CD8-positive, alpha-beta memory T cell (primary cell): ENCODE data around the gene C19orf25. TPM values are rescaled to one million over a fixed set of nuclear protein-coding genes. Genes with fewer than 3 reads are reported as not detected.

ENCODE experiments used
- CTCF ChIA-PET: fragments of 350-600 bp; sonication (Branson Sonifier 250); formaldehyde crosslinking; loops from one replicate; lab custom pipeline; 2021; ENCODE audit warnings: antibody characterized with exemption; lab: Charles Lee
- POLR2A ChIA-PET: fragments of 350-600 bp; sonication (Branson Sonifier 250); formaldehyde crosslinking; loops from one replicate; lab custom pipeline; 2021; ENCODE audit warnings: antibody characterized with exemption; lab: Charles Lee
- DNase-seq, 5 donors: peaks; one replicate each; pipeline versions ENCODE4 v3.0.0 to v3.0.0-alpha.2; 2020 to 2022; ENCODE audit warnings: mixed read lengths in 1 of 5
- H3K27ac ChIP-seq: one replicate; pipeline ENCODE4 v1.7.0; 2013; ENCODE audit warnings: low read depth, mild to moderate bottlenecking, low read length, moderate library complexity
- H3K27me3 ChIP-seq: 2 replicates; pipeline ENCODE4 v1.7.0; 2013; ENCODE audit warnings: low read length, mild to moderate bottlenecking; ENCODE audit not compliant: insufficient read depth, poor library complexity, severe bottlenecking
- H3K36me3 ChIP-seq: 2 replicates; pipeline ENCODE4 v1.7.0; 2013; ENCODE audit warnings: mild to moderate bottlenecking, low read length, moderate library complexity; ENCODE audit not compliant: insufficient read depth
- H3K4me1 ChIP-seq: 2 replicates; pipeline ENCODE4 v1.7.0; 2013; ENCODE audit warnings: mild to moderate bottlenecking, low read length, moderate library complexity; ENCODE audit not compliant: insufficient read depth
- H3K4me3 ChIP-seq: 2 replicates; pipeline ENCODE4 v1.7.0; 2013; ENCODE audit warnings: mild to moderate bottlenecking, low read length
- H3K9me3 ChIP-seq: 2 replicates; pipeline ENCODE4 v1.7.0; 2013; ENCODE audit warnings: mild to moderate bottlenecking, low read length
- H3K27ac Mint-ChIP-seq, 8 donors: one replicate each; pipeline ENCODE4 v1.8.0; 2020 to 2021; ENCODE audit warnings: mixed read lengths in 8 of 8, mild to moderate bottlenecking in 6 of 8, inconsistent platforms in 3 of 8, moderate library complexity in 3 of 8
- H3K27me3 Mint-ChIP-seq, 2 donors: one replicate each; pipeline ENCODE4 v1.8.0; 2020 to 2021; ENCODE audit warnings: mixed read lengths in 2 of 2, mild to moderate bottlenecking in 1 of 2, moderate library complexity in 1 of 2
- H3K36me3 Mint-ChIP-seq, 3 donors: one replicate each; pipeline ENCODE4 v1.8.0; 2020 to 2021; ENCODE audit warnings: mixed read lengths in 3 of 3, inconsistent platforms in 1 of 3, mild to moderate bottlenecking in 1 of 3
- H3K4me1 Mint-ChIP-seq, 3 donors: one replicate each; pipeline ENCODE4 v1.8.0; 2020 to 2021; ENCODE audit warnings: mixed read lengths in 3 of 3, inconsistent platforms in 1 of 3, mild to moderate bottlenecking in 1 of 3
- H3K4me3 Mint-ChIP-seq, 7 donors: one replicate each; pipeline ENCODE4 v1.8.0; 2020 to 2021; ENCODE audit warnings: mixed read lengths in 7 of 7, mild to moderate bottlenecking in 6 of 7, moderate library complexity in 4 of 7, inconsistent platforms in 2 of 7
- H3K9me3 Mint-ChIP-seq, 5 donors: one replicate each; pipeline ENCODE4 v1.8.0; 2020 to 2022; ENCODE audit warnings: mixed read lengths in 5 of 5, mild to moderate bottlenecking in 3 of 5, moderate library complexity in 2 of 5, inconsistent platforms in 1 of 5
- polyA plus RNA-seq: library from polyadenylated mRNA; unstranded; fragments of 300-500 nt; fragmentation: Illumina TruSeq; gene quantifications from one replicate; pipeline ENCODE4 v1.2.3, GENCODE V29; 2021
- total RNA-seq, 2 experiments: library from RNA; stranded (reverse); gene quantifications; one replicate each; pipeline ENCODE4 v1.2.3, GENCODE V29; 2021

Gene C19orf25
- total and polyA plus RNA-seq, 3 experiments from 2014 or later = 36.9 to 56.7 (median 41.4) TPM

GRCh38 chr19:1466461-1467214, 12.4 kb downstream of the C19orf25 start:
- no peak overlapping the region for H3K27ac ChIP-seq
- Mint-ChIP-seq H3K36me3 (no peaks in the 10 kb centered on the region), H3K9me3 (no peaks in the 10 kb centered on the region), H3K4me1 (peaks cover 0 to 14% (median 4%) of the 10 kb centered on the region in 3 donors), H3K27ac (no peak overlapping the region), H3K4me3 (no peak overlapping the region), H3K27me3 (peaks cover 0 to 2% of the 10 kb centered on the region in 2 donors)
- ChIA-PET CTCF (interaction anchor here (0.8 to 1.6 kb wide), 5 partner anchors 9 to 48 kb away, joined by 3 to 5 read pairs (median 3); no protein-coding TSS in a partner anchor), POLR2A (interaction anchor here (1.3 kb wide), 1 partner anchor 13 kb away, joined by 3 read pairs; no protein-coding TSS in a partner anchor)
- no peak for DNase-seq
- no peaks in the 10 kb centered on the region for H3K36me3 ChIP-seq
- no peak overlapping the region for H3K4me3 ChIP-seq
- peaks cover 22% of the 10 kb centered on the region for H3K27me3 ChIP-seq
- H3K4me1 ChIP-seq = peaks cover 26% of the 10 kb centered on the region
- no peaks in the 10 kb centered on the region for H3K9me3 ChIP-seq

GRCh38 chr19:1466018-1466460, 13.0 kb downstream of the C19orf25 start:
- Histone ChIP-seq H3K4me3 (no peak overlapping the region), H3K27me3 (peaks cover 18% of the 10 kb centered on the region), H3K27ac (no peak overlapping the region), H3K4me1 (peaks cover 20% of the 10 kb centered on the region), H3K9me3 (no peaks in the 10 kb centered on the region), H3K36me3 (no peaks in the 10 kb centered on the region)
- Mint-ChIP-seq H3K27ac (no peak overlapping the region), H3K36me3 (no peaks in the 10 kb centered on the region), H3K27me3 (peaks cover 0 to under 1% of the 10 kb centered on the region in 2 donors), H3K4me3 (no peak overlapping the region), H3K9me3 (no peaks in the 10 kb centered on the region), H3K4me1 (peaks cover 0 to 8% (median 2%) of the 10 kb centered on the region in 3 donors)
- CTCF ChIA-PET = interaction anchor here (0.8 to 1.6 kb wide), 5 partner anchors 10 to 48 kb away, joined by 3 to 5 read pairs (median 3); no protein-coding TSS in a partner anchor
- POLR2A ChIA-PET = interaction anchor here (0.7 to 1.3 kb wide), 2 partner anchors 13 to 818 kb away, joined by 3 read pairs; no protein-coding TSS in a partner anchor
- no peak for DNase-seq

- POLR2A ChIA-PET = interaction anchor here (0.5 to 0.7 kb wide), 2 partner anchors 21 to 818 kb away, joined by 3 read pairs; no protein-coding TSS in a partner anchor
Observed at GRCh38 chr19:1465191-1466016, 13.6 kb downstream of the C19orf25 start.

GRCh38 chr19:1461862-1462261, 17.2 kb downstream of the C19orf25 start:
- Histone ChIP-seq H3K9me3 (no peaks in the 10 kb centered on the region), H3K4me3 (no peak overlapping the region), H3K36me3 (no peaks in the 10 kb centered on the region), H3K4me1 (peaks cover 4% of the 10 kb centered on the region), H3K27me3 (peaks cover 9% of the 10 kb centered on the region), H3K27ac (no peak overlapping the region)
- peaks cover 0 to 2% (median 0%) of the 10 kb centered on the region in 3 donors for H3K4me1 Mint-ChIP-seq
- H3K9me3 Mint-ChIP-seq = no peaks in the 10 kb centered on the region
- POLR2A ChIA-PET = no interaction called here
- CTCF ChIA-PET = no interaction called here
- H3K27me3 Mint-ChIP-seq = peaks cover 6 to 18% of the 10 kb centered on the region in 2 donors
- H3K36me3 Mint-ChIP-seq = peaks cover 0 to 2% (median 0%) of the 10 kb centered on the region in 3 donors
- H3K4me3 Mint-ChIP-seq = no peak overlapping the region
- no peak for DNase-seq
- no peak overlapping the region for H3K27ac Mint-ChIP-seq

More at GRCh38 chr19:1465191-1466016, 13.6 kb downstream of the C19orf25 start:
- Histone ChIP-seq H3K4me3 (no peak overlapping the region), H3K27me3 (peaks cover 18% of the 10 kb centered on the region), H3K9me3 (no peaks in the 10 kb centered on the region), H3K27ac (no peak overlapping the region), H3K36me3 (no peaks in the 10 kb centered on the region), H3K4me1 (peaks cover 17% of the 10 kb centered on the region)
- CTCF ChIA-PET = interaction anchor here (0.8 to 1.6 kb wide), 4 partner anchors 10 to 49 kb away, joined by 3 to 5 read pairs (median 4); no protein-coding TSS in a partner anchor
- no peaks in the 10 kb centered on the region for H3K36me3 Mint-ChIP-seq
- H3K9me3 Mint-ChIP-seq = no peaks in the 10 kb centered on the region
- H3K4me1 Mint-ChIP-seq = peaks cover 0 to 7% (median 2%) of the 10 kb centered on the region in 3 donors
- no peak for DNase-seq
- H3K27me3 Mint-ChIP-seq = no peaks in the 10 kb centered on the region
- no peak overlapping the region for H3K27ac Mint-ChIP-seq
- no peak overlapping the region for H3K4me3 Mint-ChIP-seq

GRCh38 chr19:1460033-1460995, 18.7 kb downstream of the C19orf25 start:
- Mint-ChIP-seq H3K36me3 (peaks cover 0 to 2% (median 0%) of the 10 kb centered on the region in 3 donors), H3K4me1 (peaks cover 5 to 6% (median 6%) of the 10 kb centered on the region in 3 donors), H3K27me3 (peaks cover 13 to 23% of the 10 kb centered on the region in 2 donors), H3K27ac (no peak overlapping the region), H3K9me3 (no peaks in the 10 kb centered on the region), H3K4me3 (no peak overlapping the region)
- H3K27ac ChIP-seq = no peak overlapping the region
- peaks cover 6% of the 10 kb centered on the region for H3K4me1 ChIP-seq
- H3K36me3 ChIP-seq = no peaks in the 10 kb centered on the region
- ChIA-PET POLR2A (no interaction called here), CTCF (no interaction called here)
- no peaks in the 10 kb centered on the region for H3K9me3 ChIP-seq
- no peak overlapping the region for H3K4me3 ChIP-seq
- peaks cover 12% of the 10 kb centered on the region for H3K27me3 ChIP-seq
- DNase-seq = no peak

GRCh38 chr19:1459479-1459878, 19.5 kb downstream of the C19orf25 start:
- DNase-seq = no peak
- Histone ChIP-seq H3K9me3 (no peaks in the 10 kb centered on the region), H3K4me3 (no peak overlapping the region), H3K4me1 (peaks cover 12% of the 10 kb centered on the region), H3K27ac (no peak overlapping the region), H3K36me3 (no peaks in the 10 kb centered on the region), H3K27me3 (peaks cover 16% of the 10 kb centered on the region)
- no peak overlapping the region for H3K27ac Mint-ChIP-seq
- ChIA-PET POLR2A (no interaction called here), CTCF (interaction anchor here (1.0 kb wide), 1 partner anchor 14 kb away, joined by 3 read pairs; no protein-coding TSS in a partner anchor)
- H3K4me1 Mint-ChIP-seq = peaks cover 9 to 11% (median 11%) of the 10 kb centered on the region in 3 donors
- no peaks in the 10 kb centered on the region for H3K9me3 Mint-ChIP-seq
- no peak overlapping the region for H3K4me3 Mint-ChIP-seq
- peaks cover 18 to 28% of the 10 kb centered on the region in 2 donors for H3K27me3 Mint-ChIP-seq
- H3K36me3 Mint-ChIP-seq = peaks cover 0 to 2% (median 0%) of the 10 kb centered on the region in 3 donors

GRCh38 chr19:1457892-1458291, 21.1 kb downstream of the C19orf25 start:
- POLR2A ChIA-PET = no interaction called here
- no peaks in the 10 kb centered on the region for H3K9me3 Mint-ChIP-seq
- H3K4me1 Mint-ChIP-seq = peaks cover 11 to 16% (median 12%) of the 10 kb centered on the region in 3 donors
- peaks cover 12% of the 10 kb centered on the region for H3K4me1 ChIP-seq
- DNase-seq = no peak
- H3K36me3 Mint-ChIP-seq = peaks cover 0 to 2% (median 0%) of the 10 kb centered on the region in 3 donors
- no peak overlapping the region for H3K4me3 Mint-ChIP-seq
- H3K27me3 ChIP-seq = peaks cover 29% of the 10 kb centered on the region
- H3K27ac ChIP-seq = no peak overlapping the region
- no peak overlapping the region for H3K27ac Mint-ChIP-seq
- H3K9me3 ChIP-seq = no peaks in the 10 kb centered on the region
- no peaks in the 10 kb centered on the region for H3K36me3 ChIP-seq
- no peak overlapping the region for H3K4me3 ChIP-seq
- peaks cover 25 to 40% of the 10 kb centered on the region in 2 donors for H3K27me3 Mint-ChIP-seq
- CTCF ChIA-PET = interaction anchor here (0.7 to 1.7 kb wide), 3 partner anchors 11 to 33 kb away, joined by 3 to 5 read pairs (median 4); partner anchors contain the start of genes PCSK4 and REEP6
